IMR-90 (cell line): ENCODE results near the gene PITRM1. TPM values are rescaled to one million over a fixed set of nuclear protein-coding genes. Genes with fewer than 3 reads are reported as not detected.

ENCODE experiments used
- CTCF ChIP-seq: conservative IDR thresholded peaks from 2 replicates; pipeline ENCODE4 v1.5.1; 2012; ENCODE audit warnings: mild to moderate bottlenecking, low read depth, low read length, improper control_type of control experiment
- FOS ChIP-seq: fragments of 150-350 bp; IDR thresholded peaks from 2 replicates; pipeline ENCODE4 v1.6.1; 2016; ENCODE audit warnings: low read depth, low read length
- MAZ ChIP-seq: IDR thresholded peaks from 2 replicates; pipeline ENCODE4 v1.6.1; 2012; ENCODE audit warnings: low read depth, mild to moderate bottlenecking, low read length, improper control_type of control experiment, moderate library complexity, borderline replicate concordance
- polyA plus RNA-seq, 3 experiments: library from polyadenylated mRNA; depleted of rRNA; stranded (reverse); fragments of >200 nt; gene quantifications; 2 replicates each; pipeline ENCODE4 v1.2.3, GENCODE V29; 2012; ENCODE audit warnings: low replicate concordance in 1 of 3
- total RNA-seq: library from RNA; depleted of rRNA; stranded (reverse); fragments of >200 nt; gene quantifications from 2 replicates; pipeline ENCODE4 v1.2.3, GENCODE V29; 2012

The PITRM1 gene
- total and polyA plus RNA-seq, 2 of the 4 experiments (the other 2 are of a cell fraction) = 97.1 to 124 TPM

- peak; percentile 95 for TF ChIP-seq CTCF
- TF ChIP-seq FOS = 0 out of 2 replicates have a peak, but pooled peaks have one; percentile 20
- TF ChIP-seq MAZ = 0 out of 2 replicates have a peak, but pooled peaks have one; percentile 15
Observed at GRCh38 chr10:3197348-3198003, 24.9 kb upstream of the PITRM1 start (continued).
